ENCODE results near the gene HDAC9.

The HDAC9 gene

GRCh38 chr7:18858232-18858631 lies 362.7 kb downstream of the HDAC9 start:
- DNase-seq: no peak

DNA sequence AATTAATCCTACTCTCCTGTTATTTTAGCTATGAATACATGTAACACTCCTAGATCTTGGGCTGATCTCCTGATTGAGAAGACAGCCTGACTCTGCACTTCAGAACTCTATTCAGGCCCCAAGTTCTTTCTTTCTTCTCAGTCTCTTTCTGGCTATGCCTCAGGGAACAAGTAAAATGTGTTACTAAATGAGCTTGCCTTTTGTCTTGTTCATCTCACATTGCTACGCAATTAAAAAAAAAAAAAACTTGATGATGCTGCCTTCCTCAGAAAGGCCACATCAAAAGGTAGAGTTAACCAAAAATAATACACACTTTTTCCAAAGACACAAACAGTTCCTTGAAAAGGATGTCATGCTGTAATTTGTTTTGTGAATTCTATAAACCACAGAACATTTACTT lies 363.8 kb downstream of the HDAC9 start:
- DNase-seq: no peak

- no peak for DNase-seq
These were observed 364.7 kb downstream of the HDAC9 start for GRCh38 chr7:18860221-18860620.

DNA sequence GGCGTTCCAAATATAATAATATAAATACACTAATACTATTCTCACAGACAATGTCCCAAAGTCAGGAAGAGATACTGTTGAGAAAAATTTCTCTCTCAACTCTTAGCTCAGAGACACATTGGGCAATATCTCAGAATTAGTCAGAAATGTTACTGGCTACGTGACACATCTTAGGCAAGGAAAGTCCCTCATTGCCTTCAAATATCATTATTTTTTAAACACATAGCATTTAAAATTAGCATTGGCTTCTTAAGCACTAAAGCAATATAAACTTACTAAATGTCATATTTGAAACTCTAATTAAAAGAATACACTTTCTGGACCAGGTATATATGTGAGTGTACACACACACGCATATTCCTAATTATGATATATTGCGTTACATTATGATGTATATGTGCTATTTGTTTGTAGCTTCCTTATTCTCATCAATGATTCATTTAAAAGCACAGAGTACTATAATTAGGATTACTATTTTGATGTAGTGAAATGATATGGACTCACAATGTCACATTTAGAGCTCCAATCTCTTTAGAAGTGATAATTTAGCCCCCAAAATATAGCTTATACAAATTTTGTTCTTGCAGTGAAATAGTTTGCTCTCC lies 366.1 kb downstream of the HDAC9 start:
- no peak for DNase-seq

- no peak for DNase-seq
These were observed 369.4 kb downstream of the HDAC9 start for GRCh38 chr7:18864967-18865366.

DNA sequence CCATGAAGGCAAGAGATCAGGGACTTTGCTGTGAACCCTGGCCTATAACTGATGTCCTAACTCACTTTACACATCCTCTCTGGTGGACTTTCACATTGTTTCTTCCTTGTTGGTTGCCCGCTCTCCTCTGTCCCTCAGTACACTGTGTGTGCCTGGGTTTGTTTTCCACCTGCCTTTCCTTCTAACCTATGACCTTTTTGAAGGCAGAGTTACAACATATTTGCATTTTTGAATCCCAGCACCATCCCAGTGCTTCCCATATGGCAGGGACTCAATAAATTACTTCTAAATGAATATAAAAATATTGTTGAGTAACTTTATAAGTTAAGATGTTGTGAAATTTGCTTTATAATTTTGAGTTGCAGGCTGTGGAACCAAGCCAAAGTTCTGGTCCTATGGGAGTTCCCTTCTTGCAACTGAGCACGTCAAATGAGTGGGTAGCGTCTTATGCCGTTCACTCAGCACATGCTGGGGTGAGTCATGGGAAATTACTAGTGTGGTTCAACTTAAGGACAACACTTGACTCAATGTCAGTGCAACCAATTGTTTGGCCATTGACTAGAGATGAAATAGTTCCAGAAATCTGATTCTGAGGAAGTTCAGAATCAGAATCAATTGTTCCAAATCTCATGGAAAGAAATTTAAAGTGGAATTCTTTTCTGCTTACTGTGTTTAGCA lies 370.9 kb downstream of the HDAC9 start:
- no peak for DNase-seq

DNA sequence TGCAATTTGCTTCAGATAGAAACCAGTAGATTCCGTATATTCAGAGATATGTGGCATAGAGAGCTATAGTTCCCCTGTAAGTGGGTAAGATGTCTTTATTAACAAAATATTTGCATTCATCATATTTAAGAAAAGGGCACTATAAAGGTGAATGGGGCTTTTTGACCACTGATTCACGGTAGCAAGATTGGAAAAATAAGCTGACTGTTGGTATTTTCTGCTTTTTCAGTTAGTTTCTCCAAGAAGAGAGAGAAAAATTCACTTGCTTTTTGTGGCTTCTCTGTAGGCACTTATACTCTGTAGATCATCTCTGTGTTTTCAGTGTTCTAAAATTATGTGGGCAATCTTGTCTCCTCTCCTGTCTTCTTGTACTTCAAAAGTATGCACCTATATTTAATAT lies 376.8 kb downstream of the HDAC9 start:
- DNase-seq: no peak

GRCh38 chr7:18873734-18874336 lies 378.3 kb downstream of the HDAC9 start:
- no peak for DNase-seq

DNA sequence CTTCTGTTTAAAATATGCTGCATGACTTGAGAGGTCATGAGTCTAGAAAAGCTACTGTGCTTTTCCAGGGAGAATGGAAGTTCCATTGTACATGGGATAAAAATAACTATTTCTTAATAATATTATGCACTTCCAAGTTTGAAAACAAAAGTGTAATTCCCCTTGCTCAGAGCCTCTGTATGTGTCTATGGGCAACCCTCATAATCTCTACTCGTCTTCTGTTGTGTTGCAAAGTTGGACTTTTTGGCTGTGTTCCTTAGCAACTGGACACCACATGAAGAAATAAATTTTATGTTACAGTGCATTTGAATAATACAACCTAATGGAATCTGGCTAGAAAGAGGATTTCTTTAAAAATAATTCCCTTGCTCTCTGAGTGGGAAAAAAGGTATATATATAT lies 379.3 kb downstream of the HDAC9 start:
- no peak for DNase-seq

- no peak for DNase-seq
These were observed 382.3 kb downstream of the HDAC9 start for GRCh38 chr7:18877874-18878273.

GRCh38 chr7:18886832-18887231 lies 391.3 kb downstream of the HDAC9 start:
- no peak for DNase-seq

GRCh38 chr7:18889436-18889835 lies 393.9 kb downstream of the HDAC9 start:
- DNase-seq: no peak

DNA sequence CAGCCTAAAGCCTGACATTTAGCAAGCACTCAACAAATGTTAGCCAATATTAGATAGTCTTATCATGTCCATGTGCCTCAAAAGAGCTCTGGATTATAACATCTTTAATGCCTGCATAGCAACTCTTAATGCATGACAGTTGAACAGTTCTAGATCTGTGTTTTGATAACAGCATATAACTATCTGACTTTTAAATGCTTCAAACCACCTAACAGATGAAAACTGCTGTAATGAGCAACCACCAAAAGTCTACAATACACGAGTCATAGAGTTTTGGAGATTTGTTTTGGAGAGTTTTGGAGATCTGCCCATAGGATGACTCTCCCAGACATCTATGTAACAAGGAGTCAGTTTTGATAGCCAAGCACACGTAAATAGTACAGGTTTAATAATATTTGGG lies 394.6 kb downstream of the HDAC9 start:
- no peak for DNase-seq

DNA sequence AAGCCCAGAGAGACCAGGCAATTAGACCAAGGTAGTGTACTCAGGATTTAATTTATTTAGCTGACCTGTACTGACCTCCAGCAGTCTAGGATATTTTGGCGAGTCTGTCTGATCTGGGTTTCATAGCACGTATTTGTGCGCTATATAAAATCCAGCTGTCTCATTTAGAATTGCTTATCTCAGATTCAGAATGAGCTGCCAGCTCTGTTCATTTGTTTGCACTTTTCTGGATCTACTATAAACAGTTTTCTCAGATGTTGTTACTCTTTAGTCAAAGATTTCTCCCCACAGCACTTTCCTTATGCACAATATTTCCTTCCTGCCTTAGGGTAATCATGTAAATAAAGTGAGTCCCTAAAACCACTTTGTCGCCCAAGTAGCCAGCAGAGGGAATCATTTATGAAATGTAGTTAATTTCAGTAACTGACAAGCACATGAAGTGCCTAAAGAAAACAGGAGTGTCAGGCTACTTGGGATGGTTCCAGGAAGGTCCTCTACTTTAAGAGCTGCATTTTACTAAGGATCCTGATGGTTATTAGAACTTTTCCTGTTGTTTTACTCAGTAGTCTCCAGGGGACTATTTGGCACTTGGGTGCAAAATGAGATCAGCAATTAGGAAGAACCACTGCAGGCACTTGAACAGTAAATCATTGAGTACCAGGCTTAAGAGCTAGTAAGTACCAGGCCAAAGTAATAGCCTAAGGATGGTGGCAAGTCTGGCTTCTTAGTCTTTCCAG lies 395.5 kb downstream of the HDAC9 start:
- DNase-seq: no peak

DNA sequence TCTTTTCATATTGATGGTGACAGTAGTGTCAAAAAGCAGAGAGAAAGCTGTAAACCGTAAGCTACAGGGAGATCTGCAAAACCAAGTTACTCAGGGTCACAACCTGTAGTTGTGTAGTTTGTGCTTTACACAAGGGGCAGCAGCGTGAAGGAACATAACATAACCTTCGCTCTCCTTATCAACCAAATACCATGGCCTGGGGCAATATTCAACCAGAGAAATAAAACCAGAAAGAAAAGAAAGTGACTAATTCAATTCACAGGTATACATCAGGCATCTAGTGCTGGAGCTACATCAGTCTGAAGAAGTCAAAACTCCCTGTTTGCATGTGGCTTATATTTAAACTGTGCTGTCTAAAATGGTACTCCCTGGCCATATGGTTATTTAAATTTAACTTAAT lies 397.6 kb downstream of the HDAC9 start:
- DNase-seq: no peak

GRCh38 chr7:18894155-18894554 lies 398.6 kb downstream of the HDAC9 start:
- no peak for DNase-seq

DNA sequence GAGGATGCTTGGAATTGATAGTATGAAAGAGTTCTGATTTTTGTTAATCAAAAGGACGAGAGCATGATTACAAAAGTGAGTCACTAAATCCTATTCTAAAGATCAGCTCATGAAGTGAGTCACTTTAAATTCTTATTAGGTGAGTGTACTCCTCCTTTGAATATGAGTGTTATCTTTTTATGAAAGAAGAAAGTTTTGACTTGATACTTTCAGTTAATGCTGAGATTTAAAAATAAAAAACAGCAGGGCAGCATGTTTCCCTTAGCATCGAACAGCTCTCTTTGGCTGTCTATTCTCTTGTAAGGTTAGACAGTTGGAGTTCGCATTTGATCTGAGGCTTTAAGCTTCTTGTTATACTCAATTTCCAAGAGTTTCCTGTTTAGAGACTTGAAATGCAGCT lies 399.9 kb downstream of the HDAC9 start:
- no peak for DNase-seq

DNA sequence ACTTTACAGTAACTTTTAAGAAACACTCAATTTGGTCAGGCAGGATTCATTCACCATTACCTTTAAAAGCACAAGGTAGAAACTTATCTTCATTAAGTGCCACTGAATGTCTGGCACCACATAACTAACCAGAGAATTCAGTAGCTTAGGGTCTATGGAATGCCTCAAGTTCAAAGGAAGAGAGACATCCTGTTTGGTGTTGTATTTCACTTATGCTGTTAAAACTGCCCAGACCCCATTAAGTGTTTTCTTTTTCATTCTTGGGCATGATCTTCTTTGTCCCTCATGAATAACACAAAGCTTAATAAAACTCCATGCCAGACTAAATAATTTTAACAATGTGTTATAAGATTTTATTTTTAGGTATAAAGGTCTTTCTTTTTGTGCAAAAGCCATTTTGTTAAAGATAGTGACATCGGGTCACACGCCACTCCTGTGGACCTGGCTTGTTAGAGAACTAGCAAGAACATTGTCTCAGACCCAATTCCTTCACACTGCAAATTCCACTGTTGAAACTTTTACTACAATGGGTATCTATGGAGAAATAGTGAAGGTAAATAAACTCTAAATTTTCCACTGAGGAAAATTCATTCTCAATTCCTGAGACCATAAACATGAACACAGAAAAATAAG lies 400.9 kb downstream of the HDAC9 start:
- no peak for DNase-seq

DNA sequence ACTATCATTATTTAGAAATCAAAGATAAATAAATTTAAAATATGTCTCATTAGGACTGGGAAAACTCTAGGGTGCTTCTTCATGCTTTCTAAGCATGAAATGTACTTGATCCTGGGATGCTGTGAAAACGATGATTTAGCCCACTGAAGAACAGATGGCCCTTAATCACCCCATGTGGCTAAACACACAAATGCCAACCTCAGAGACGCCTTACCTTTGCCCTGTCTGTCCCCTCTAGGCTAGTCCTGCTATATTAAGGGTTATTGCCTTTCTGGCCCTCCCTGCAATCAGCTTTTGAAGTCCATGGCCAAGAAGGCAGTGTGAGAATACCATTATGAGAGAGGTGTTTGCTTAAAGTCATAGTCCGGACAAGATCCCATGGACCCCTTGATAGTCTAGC lies 404.7 kb downstream of the HDAC9 start:
- no peak for DNase-seq

DNA sequence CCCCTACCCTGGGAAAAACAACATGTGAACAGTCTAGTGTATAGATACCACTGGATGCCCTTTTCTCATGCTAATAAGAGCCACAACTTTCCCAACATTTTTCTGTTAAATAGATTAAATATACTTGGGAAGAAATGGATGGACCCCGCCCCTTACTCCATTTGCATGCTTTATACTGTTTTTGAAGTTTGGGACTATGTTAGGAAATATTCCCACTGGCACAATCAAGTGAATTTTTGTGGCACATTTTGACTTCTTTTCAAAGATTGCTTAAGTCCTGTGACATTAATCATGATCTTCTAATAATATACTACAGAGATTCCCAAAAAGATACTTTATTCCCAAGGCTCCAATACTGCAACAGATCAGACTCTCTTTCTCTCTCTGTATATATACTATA lies 405.3 kb downstream of the HDAC9 start:
- DNase-seq: no peak

GRCh38 chr7:18901351-18901750 lies 405.8 kb downstream of the HDAC9 start:
- no peak for DNase-seq

DNA sequence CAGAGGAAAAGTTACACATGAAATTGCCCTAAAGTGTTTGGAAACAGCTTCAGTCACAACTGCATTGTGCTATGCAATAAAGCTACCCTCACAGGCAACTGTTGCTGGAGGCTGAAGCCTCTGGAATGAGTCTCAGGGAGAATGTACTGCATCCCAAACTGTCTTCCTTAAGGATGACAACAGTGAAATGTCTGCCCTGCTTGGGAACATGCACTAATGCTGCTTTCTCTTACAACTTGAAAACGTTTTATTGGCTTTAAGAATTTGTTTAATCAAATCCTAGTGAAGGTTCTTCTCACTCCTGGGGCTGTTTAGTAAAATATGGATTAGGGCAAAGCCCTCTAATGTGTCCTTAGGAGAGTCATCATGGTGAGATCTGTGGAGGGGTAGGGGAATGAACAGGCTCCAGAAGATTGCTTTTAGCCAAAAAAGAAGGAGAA lies 406.5 kb downstream of the HDAC9 start:
- DNase-seq: no peak

GRCh38 chr7:18902892-18903291 lies 407.3 kb downstream of the HDAC9 start:
- no peak for DNase-seq

All from bone marrow (tissue), 2 donors.